ENCODE results near the gene EFNB3.

Gene EFNB3

DNA sequence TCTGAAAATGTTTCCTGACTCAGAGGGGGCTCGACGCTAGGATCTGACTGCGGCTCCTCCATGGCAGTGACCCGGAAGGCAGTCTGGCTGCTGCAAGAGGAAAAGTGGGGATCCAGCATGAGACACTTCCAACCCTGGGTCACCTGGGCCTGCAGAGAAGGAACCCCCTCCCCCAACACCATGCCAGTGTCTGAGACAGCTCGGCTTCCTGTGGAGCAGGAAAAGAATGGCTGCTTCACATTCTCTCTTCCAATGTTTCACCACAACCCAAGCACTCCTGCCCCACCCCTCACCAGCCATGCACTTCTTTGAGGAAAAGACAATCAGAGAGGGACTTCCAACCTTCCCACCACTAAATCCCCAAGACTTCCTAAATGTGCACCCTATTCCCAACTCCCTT, 28.5 kb upstream of the EFNB3 start (continued):
- TF ChIP-seq, protein P1, sequence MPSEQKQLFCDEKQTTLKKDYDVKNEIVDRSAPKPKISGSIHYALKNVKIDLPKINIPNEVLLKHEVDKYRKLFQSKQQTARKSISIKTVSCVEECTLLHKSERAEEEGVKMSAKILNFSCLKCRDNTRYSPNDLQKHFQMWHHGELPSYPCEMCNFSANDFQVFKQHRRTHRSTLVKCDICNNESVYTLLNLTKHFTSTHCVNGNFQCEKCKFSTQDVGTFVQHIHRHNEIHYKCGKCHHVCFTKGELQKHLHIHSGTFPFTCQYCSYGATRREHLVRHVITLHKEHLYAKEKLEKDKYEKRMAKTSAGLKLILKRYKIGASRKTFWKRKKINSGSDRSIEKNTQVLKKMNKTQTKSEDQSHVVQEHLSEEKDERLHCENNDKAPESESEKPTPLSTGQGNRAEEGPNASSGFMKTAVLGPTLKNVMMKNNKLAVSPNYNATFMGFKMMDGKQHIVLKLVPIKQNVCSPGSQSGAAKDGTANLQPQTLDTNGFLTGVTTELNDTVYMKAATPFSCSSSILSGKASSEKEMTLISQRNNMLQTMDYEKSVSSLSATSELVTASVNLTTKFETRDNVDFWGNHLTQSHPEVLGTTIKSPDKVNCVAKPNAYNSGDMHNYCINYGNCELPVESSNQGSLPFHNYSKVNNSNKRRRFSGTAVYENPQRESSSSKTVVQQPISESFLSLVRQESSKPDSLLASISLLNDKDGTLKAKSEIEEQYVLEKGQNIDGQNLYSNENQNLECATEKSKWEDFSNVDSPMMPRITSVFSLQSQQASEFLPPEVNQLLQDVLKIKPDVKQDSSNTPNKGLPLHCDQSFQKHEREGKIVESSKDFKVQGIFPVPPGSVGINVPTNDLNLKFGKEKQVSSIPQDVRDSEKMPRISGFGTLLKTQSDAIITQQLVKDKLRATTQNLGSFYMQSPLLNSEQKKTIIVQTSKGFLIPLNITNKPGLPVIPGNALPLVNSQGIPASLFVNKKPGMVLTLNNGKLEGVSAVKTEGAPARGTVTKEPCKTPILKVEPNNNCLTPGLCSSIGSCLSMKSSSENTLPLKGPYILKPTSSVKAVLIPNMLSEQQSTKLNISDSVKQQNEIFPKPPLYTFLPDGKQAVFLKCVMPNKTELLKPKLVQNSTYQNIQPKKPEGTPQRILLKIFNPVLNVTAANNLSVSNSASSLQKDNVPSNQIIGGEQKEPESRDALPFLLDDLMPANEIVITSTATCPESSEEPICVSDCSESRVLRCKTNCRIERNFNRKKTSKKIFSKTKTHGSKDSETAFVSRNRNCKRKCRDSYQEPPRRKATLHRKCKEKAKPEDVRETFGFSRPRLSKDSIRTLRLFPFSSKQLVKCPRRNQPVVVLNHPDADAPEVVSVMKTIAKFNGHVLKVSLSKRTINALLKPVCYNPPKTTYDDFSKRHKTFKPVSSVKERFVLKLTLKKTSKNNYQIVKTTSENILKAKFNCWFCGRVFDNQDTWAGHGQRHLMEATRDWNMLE (tag by site-specific recombination; conservative IDR thresholded peaks at IDR 0.05; ENCODE audit: low read depth), result no peak
- TF ChIP-seq ZNF391 (tag by site-specific recombination; IDR thresholded peaks at IDR 0.05; ENCODE audit: borderline replicate concordance, low read depth), result no peak
- no peak for TF ChIP-seq ZNF239 (tag by site-specific recombination; IDR thresholded peaks at IDR 0.05)
- no peak for TF ChIP-seq ZNF416 (tag by site-specific recombination; IDR thresholded peaks at IDR 0.05)
- no peak for TF ChIP-seq ZNF837 (tag by site-specific recombination; IDR thresholded peaks at IDR 0.05)

DNA sequence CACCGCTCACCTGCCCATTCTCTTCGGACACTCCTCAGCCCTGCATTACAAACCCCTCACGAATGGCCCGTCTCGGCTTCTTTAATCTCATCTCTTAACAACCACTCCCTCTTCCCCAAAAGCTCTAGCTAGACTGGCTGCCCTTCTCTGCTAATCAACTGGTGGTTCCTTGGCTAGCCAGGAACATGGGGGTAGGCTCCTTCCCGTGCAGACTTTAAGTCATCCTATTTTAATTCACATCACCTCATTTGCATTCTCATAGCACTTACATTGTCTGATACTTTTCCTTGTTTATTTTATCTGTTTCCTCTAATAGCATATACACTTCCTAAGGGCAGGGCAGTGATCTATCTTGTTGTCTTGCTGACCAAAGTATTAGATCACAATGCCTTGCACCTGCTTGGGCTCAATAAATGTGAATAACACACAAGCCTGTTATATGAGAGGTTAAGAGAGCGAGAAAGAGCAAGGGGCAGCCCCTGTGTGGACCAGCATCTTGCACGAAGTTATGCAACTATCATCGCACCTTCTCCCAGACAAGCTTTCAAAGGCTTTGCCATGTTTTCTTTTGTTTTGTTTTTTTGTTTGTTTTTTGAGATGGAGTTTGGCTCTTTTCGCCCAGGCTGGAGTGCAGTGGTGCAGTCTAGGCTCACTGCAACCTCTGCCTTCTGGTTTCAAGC, 27.5 kb upstream of the EFNB3 start:
- H3K9me3 ChIP-seq (ENCODE audit: control insufficient read depth, insufficient read depth, low read depth, low read length), result no peaks in the 10 kb centered on the region
- POLR2A ChIA-PET, result interaction anchor here (0.7 to 2.7 kb wide), 4 partner anchors 9 to 50 kb away, joined by 3 to 13 read pairs (median 6); partner anchors contain the start of genes ATP1B2, SAT2 and TP53
- H3K27ac ChIP-seq (ENCODE audit: extremely low read depth, low read depth, low read length), result no peak overlapping the region
- TF ChIP-seq SCRT2 (tag by site-specific recombination; IDR thresholded peaks at IDR 0.05), result peak; percentile 81
- TF ChIP-seq ZNF416 (tag by site-specific recombination; IDR thresholded peaks at IDR 0.05), result no peak
- TF ChIP-seq ZNF76 (tag by site-specific recombination; IDR thresholded peaks at IDR 0.05; ENCODE audit: borderline replicate concordance, low read depth), result no peak
- CTCF ChIA-PET, result interaction anchor here (0.6 to 1.9 kb wide), 5 partner anchors 9 to 50 kb away, joined by 3 to 10 read pairs (median 4); partner anchors contain the start of gene WRAP53
- H3K4me3 ChIP-seq (ENCODE audit: low read depth, low read length), result no peak overlapping the region
- H3K4me1 ChIP-seq (ENCODE audit: control insufficient read depth, insufficient read depth, low read length), result no peaks in the 10 kb centered on the region
- peaks cover 25 to 39% of the 10 kb centered on the region in 2 experiments for H3K36me3 ChIP-seq (ENCODE audit: control insufficient read depth in 2 of 2, insufficient read depth in 1 of 2, low read length in 2 of 2)

DNA sequence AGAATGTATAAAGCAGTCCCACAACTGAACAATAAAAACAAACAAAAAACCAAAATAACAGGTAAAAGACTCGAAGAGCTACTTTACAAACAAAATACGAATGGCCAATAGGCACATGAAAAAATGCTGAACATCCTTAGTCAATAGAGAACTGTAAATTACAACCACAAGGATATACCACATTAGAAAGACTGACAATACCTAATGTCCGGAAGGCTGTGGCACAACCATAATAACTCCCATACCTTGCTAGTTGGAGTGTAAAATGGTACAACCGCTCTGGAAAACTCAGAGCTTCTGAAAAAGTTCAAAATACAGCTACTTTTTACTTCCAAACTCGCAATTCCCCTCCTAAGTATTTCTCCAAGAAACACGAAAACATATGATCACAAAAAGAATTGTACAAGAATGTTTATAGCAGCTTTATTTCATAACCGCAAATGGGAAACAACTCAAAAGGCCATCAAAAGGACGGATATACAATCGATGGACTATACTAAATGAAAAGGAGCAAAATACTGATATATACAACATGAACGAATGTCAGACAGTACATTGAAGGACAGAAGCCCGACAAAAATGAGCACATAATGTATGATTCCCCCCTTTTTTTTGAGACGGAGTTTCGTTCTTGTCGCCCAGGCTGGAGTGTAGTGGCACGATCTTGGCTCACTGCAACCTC, 20.0 kb upstream of the EFNB3 start:
- Histone ChIP-seq H3K36me3 (ENCODE audit: control insufficient read depth in 2 of 2, insufficient read depth in 1 of 2, low read length in 2 of 2) (peaks cover 7 to 10% of the 10 kb centered on the region in 2 experiments; a peak in 2 of 3 replicates), H3K4me1 (ENCODE audit: control insufficient read depth, insufficient read depth, low read length) (peaks cover 13% of the 10 kb centered on the region), H3K27ac (ENCODE audit: extremely low read depth, low read depth, low read length) (peak overlapping the region; percentile 96), H3K9me3 (ENCODE audit: control insufficient read depth, insufficient read depth, low read depth, low read length) (no peaks in the 10 kb centered on the region), H3K4me3 (ENCODE audit: low read depth, low read length) (peak overlapping the region; percentile 93)
- TF ChIP-seq ZNF184 (tag by site-specific recombination; IDR thresholded peaks at IDR 0.05) (0 out of 2 replicates have a peak, but pooled peaks have one; percentile 26), ZNF112 (tag by site-specific recombination; IDR thresholded peaks at IDR 0.05) (no peak), ZNF416 (tag by site-specific recombination; IDR thresholded peaks at IDR 0.05) (no peak), ZNF664 (tag by site-specific recombination; IDR thresholded peaks at IDR 0.05) (peak; percentile 9; the same call in 1 of the 2 replicates)
- TF ChIP-seq, protein P2, sequence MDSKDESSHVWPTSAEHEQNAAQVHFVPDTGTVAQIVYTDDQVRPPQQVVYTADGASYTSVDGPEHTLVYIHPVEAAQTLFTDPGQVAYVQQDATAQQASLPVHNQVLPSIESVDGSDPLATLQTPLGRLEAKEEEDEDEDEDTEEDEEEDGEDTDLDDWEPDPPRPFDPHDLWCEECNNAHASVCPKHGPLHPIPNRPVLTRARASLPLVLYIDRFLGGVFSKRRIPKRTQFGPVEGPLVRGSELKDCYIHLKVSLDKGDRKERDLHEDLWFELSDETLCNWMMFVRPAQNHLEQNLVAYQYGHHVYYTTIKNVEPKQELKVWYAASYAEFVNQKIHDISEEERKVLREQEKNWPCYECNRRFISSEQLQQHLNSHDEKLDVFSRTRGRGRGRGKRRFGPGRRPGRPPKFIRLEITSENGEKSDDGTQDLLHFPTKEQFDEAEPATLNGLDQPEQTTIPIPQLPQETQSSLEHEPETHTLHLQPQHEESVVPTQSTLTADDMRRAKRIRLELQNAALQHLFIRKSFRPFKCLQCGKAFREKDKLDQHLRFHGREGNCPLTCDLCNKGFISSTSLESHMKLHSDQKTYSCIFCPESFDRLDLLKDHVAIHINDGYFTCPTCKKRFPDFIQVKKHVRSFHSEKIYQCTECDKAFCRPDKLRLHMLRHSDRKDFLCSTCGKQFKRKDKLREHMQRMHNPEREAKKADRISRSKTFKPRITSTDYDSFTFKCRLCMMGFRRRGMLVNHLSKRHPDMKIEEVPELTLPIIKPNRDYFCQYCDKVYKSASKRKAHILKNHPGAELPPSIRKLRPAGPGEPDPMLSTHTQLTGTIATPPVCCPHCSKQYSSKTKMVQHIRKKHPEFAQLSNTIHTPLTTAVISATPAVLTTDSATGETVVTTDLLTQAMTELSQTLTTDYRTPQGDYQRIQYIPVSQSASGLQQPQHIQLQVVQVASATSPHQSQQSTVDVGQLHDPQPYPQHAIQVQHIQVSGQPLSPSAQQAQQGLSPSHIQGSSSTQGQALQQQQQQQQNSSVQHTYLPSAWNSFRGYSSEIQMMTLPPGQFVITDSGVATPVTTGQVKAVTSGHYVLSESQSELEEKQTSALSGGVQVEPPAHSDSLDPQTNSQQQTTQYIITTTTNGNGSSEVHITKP (tag by site-specific recombination; IDR thresholded peaks at IDR 0.05), result peak; percentile 86
- CTCF ChIA-PET, result interaction anchor here (0.6 to 9.3 kb wide), 11 partner anchors 12 to 639 kb away, joined by 3 to 207 read pairs (median 4); partner anchors contain the start of gene SHBG
- POLR2A ChIA-PET, result interaction anchor here (0.6 to 6.2 kb wide), 12 partner anchors 11 to 382 kb away, joined by 4 to 215 read pairs (median 33); partner anchors contain the start of genes ATP1B2, CD68, EFNB3 and FXR2

Measured in HEK293 (cell line).